HepG2 (cell line): ENCODE measurements around the gene CLEC6A. TPM values are rescaled to one million over a fixed set of nuclear protein-coding genes. Genes with fewer than 3 reads are reported as not detected.

Experiments
- ATAC-seq: fragments of 200-7000 bp; cut with Tn5 transposase; 3 replicates; pipeline ENCODE4 v1.9.1; 2020; ENCODE audit warnings: mild to moderate bottlenecking, moderate library complexity
- BruUV-seq: library from RNA; stranded (reverse); fragments of 400-500 nt; replicated peaks from 2 replicates; lab custom pipeline; 2021; lab: Mats Ljungman, UMichigan
- CTCF ChIA-PET: fragments of 300-600 bp; formaldehyde crosslinking; extraction: SDS; loops from one replicate; lab custom pipeline; 2021; ENCODE audit warnings: low total read pairs, inconsistent platforms, low intra/inter-chr PET ratio; lab: Yijun Ruan, JAX
- POLR2A ChIA-PET: fragments of 350-600 bp; sonication (Branson Sonifier 250); formaldehyde crosslinking; loops from one replicate; lab custom pipeline; 2020; ENCODE audit warnings: antibody characterized with exemption, inconsistent platforms; lab: Yijun Ruan, JAX
- DNase-seq: peaks from one replicate; pipeline ENCODE4 v3.0.0-alpha.2; 2015; ENCODE audit warnings: low spot score
- FAIRE-seq: peaks from 3 replicates; lab custom pipeline; 2011; peaks lifted over from hg19 to GRCh38; lab: Jason Lieb, UNC
- H2AFZ ChIP-seq: one replicate; pipeline ENCODE4 v1.6.1; 2011; ENCODE audit warnings: low read length, inconsistent platforms
- H3K27ac ChIP-seq: fragments of 300-600 bp; 3 replicates; pipeline ENCODE4 v1.8.0; 2011; ENCODE audit warnings: mixed run types, mild to moderate bottlenecking, mixed read lengths, low read length, inconsistent platforms; ENCODE audit not compliant: insufficient read depth; ENCODE audit errors: extremely low read length
- H3K27me3 ChIP-seq, 2 experiments: fragments of 200-600 bp in 1 of 2; 2 replicates in 1 of 2; 3 replicates in 1 of 2; pipeline versions ENCODE4 v1.6.0 to v1.8.0; 2011; ENCODE audit warnings: low read length in 2 of 2, mild to moderate bottlenecking in 2 of 2, moderate library complexity in 2 of 2, inconsistent platforms in 1 of 2; ENCODE audit not compliant: insufficient read depth in 2 of 2, control insufficient read depth in 1 of 2
- H3K36me3 ChIP-seq, 2 experiments: fragments of 200-600 bp in 1 of 2; replicated peaks in 1 of 2; 2 replicates in 1 of 2; 3 replicates in 1 of 2; pipeline versions ENCODE4 v1.5.1 to v1.8.0; 2011; ENCODE audit warnings: low read length in 2 of 2, inconsistent platforms in 1 of 2; ENCODE audit not compliant: insufficient read depth in 2 of 2, control insufficient read depth in 1 of 2
- H3K4me1 ChIP-seq: 2 replicates; pipeline ENCODE4 v1.5.1; 2012; ENCODE audit warnings: low read length, inconsistent platforms; ENCODE audit not compliant: insufficient read depth
- H3K4me2 ChIP-seq: 2 replicates; pipeline ENCODE4 v1.6.0; 2011; ENCODE audit warnings: low read depth, low read length, inconsistent platforms
- H3K4me3 ChIP-seq, 3 experiments: fragments of 200-600 bp in 1 of 3; sonication (generic), shearing (Covaris generic) in 1 of 3; replicated peaks in 1 of 3; 2 replicates each; pipeline ENCODE4 v1.5.1; 2011 to 2016; ENCODE audit warnings: low read length in 3 of 3, inconsistent platforms in 2 of 3, low read depth in 2 of 3, mild to moderate bottlenecking in 2 of 3, control low read depth in 1 of 3, mixed read lengths in 1 of 3; ENCODE audit not compliant: insufficient read depth in 1 of 3
- H3K79me2 ChIP-seq: one replicate; pipeline ENCODE4 v1.6.1; 2011; ENCODE audit warnings: low read length, inconsistent platforms; ENCODE audit not compliant: insufficient read depth
- H3K9ac ChIP-seq: 2 replicates; pipeline ENCODE4 v1.6.0; 2011; ENCODE audit warnings: mild to moderate bottlenecking, low read depth, low read length, inconsistent platforms; ENCODE audit not compliant: insufficient read depth
- H3K9me3 ChIP-seq: 2 replicates; pipeline ENCODE4 v1.5.1; 2012; ENCODE audit warnings: mild to moderate bottlenecking, low read length
- H4K20me1 ChIP-seq: 2 replicates; pipeline ENCODE4 v1.6.0; 2011; ENCODE audit warnings: inconsistent platforms, mild to moderate bottlenecking, low read length, moderate library complexity; ENCODE audit not compliant: insufficient read depth
- MAFK ChIP-seq, 2 experiments: IDR thresholded peaks in 1 of 2; conservative IDR thresholded peaks in 1 of 2; 2 replicates each; pipeline ENCODE4 v1.6.1; 2011; ENCODE audit warnings: improper control_type of control experiment in 2 of 2, low read length in 2 of 2
- NFATC3 ChIP-seq: sonication (generic); formaldehyde crosslinking; IDR thresholded peaks from 2 replicates; pipeline ENCODE4 v1.5.1; 2020; ENCODE audit warnings: mild to moderate bottlenecking, missing genetic modification reagents
- PREB ChIP-seq: sonication (generic); formaldehyde crosslinking; IDR thresholded peaks from 2 replicates; pipeline ENCODE4 v1.4.0; 2020; ENCODE audit warnings: missing genetic modification reagents
- ZBTB4 ChIP-seq: sonication (generic); formaldehyde crosslinking; IDR thresholded peaks from 2 replicates; pipeline ENCODE4 v1.4.0; 2020; ENCODE audit warnings: missing genetic modification reagents, mild to moderate bottlenecking, borderline replicate concordance
- ZBTB46 ChIP-seq: sonication (generic); formaldehyde crosslinking; IDR thresholded peaks from 2 replicates; pipeline ENCODE4 v1.4.0; 2020; ENCODE audit warnings: mild to moderate bottlenecking, missing genetic modification reagents, borderline replicate concordance
- WGBS: methylation state at CpG from one replicate; pipeline ENCODE4 v1.1.6; 2017; ENCODE audit warnings: low lambda C conversion rate; 5-methylcytosine and 5-hydroxymethylcytosine counted together
- in situ Hi-C: cut with HindIII; loops from 2 replicates; pipeline ENCODE4 v1.10.0; 2017; ENCODE audit warnings: low pct_unique_long_range_greater_than_20kb; ENCODE audit not compliant: extremely low pct_ligation_motif_present
- intact Hi-C: fragments of 100-400 bp; cut with micrococcal nuclease; formaldehyde crosslinking; loops from one replicate; pipeline ENCODE4 v1.10.0; 2022; ENCODE audit not compliant: unreplicated experiment
- polyA plus RNA-seq, 8 experiments: library from polyadenylated mRNA; depleted of rRNA in 3 of 8; stranded (reverse) in 7 of 8; unstranded in 1 of 8; fragments of >200 nt; fragmentation: Illumina TruSeq in 4 of 8; extraction: Trizol in 4 of 8; gene quantifications; 2 replicates each; pipeline versions ENCODE4 v1.2.1 to v1.2.3, GENCODE V29; 2011 to 2016; ENCODE audit warnings: low read depth in 4 of 8, missing spikeins in 1 of 8, mixed read lengths in 1 of 8; ENCODE audit not compliant: insufficient read depth in 1 of 8
- total RNA-seq, 5 experiments: library from RNA; depleted of rRNA; stranded (reverse); fragments of >200 nt; fragmentation: Illumina TruSeq; extraction: Trizol; gene quantifications; 2 replicates each; pipeline ENCODE4 v1.2.3, GENCODE V29; 2016; ENCODE audit warnings: low read depth in 1 of 5

CLEC6A gene
- total and polyA plus RNA-seq, 2 of the 13 experiments (the other 11 are each of a cell fraction or from before 2014, with no cell fraction given): not detected

DNA sequence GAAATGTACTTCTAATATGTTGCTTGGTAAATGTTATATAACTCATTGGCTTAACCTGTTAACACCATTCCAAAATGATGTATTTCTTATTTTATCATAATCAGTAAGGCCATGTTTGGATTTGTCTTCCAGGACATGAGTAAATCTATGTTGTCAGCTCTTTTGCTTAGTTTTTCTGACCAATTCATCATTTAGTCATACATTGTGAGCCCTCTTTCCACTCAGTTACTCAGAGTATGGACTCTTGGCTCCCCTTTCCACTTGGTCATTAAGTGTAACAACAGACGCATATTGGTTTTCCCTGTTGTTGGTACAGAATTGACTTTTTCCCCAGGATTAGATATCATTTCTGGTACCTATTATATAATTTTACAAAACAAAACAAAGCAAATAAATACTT, 48.6 kb downstream of the CLEC6A start:
- no peak overlapping the region for H3K4me2 ChIP-seq
- ChIA-PET CTCF (no interaction called here), POLR2A (no interaction called here)
- no peak overlapping the region for H3K9ac ChIP-seq
- WGBS: 96% methylated on average over 1 of the region's 1 CpG
- no peaks in the 10 kb centered on the region for H3K9me3 ChIP-seq
- no peak overlapping the region for H3K27ac ChIP-seq
- in situ Hi-C loops (no loop called here), intact Hi-C loops (no loop called here)
- DNase-seq: no peak
- no peaks in the 10 kb centered on the region for H3K79me2 ChIP-seq
- TF ChIP-seq NFATC3 (no peak), MAFK (conservative IDR thresholded peaks at IDR 0.05 in 1 of 2, IDR thresholded peaks at IDR 0.05 in 1 of 2; ENCODE audit: low read length in 2 of 2) (0 out of 4 replicates have a peak, but pooled peaks of 1 of the 2 experiments have one; percentile 14)
- no peak for ATAC-seq
- H3K36me3 ChIP-seq: no peaks in the 10 kb centered on the region
- no peak for FAIRE-seq
- no peak overlapping the region for H3K4me3 ChIP-seq
- H3K27me3 ChIP-seq: peaks cover 0 to 17% of the 10 kb centered on the region in 2 experiments; a peak in 3 of 5 replicates
- H3K4me1 ChIP-seq: no peaks in the 10 kb centered on the region
- H2AFZ ChIP-seq: no peak overlapping the region
- no TSS peak for BruUV-seq
- H4K20me1 ChIP-seq: no peaks in the 10 kb centered on the region

DNA sequence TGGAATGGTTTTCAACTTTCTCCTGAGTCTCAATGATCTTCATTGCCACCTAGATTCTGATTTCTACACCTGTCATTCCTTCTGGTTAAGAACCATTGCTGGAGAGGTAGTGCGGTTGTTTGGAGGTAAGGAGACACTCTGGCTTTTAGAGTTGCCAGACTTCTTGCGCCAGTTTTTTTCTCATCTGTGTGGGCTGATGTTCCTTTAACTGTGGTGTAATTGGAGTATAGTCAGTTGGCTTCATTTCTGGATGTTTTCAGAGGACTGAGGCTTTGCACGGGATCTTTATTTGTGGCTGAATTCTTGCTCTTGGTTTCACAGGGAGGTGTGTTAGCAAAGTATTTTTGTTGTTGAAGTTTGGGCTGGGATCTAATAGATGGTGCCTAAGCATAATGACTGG, 51.8 kb downstream of the CLEC6A start:
- Histone ChIP-seq H3K9me3 (no peaks in the 10 kb centered on the region), H3K4me1 (no peaks in the 10 kb centered on the region), H2AFZ (no peak overlapping the region)
- FAIRE-seq: no peak
- TF ChIP-seq ZBTB46 (CRISPR knock-in tag): no peak
- TF ChIP-seq ZBTB4 (CRISPR knock-in tag): no peak
- no peak for TF ChIP-seq PREB
- TF ChIP-seq, all 625 proteins: peak for 0
- H3K36me3 ChIP-seq: no peaks in the 10 kb centered on the region
- ATAC-seq: no peak
- CTCF ChIA-PET: no interaction called here
- peaks cover 0 to 24% of the 10 kb centered on the region in 2 experiments; a peak in 3 of 5 replicates for H3K27me3 ChIP-seq
- H3K27ac ChIP-seq: no peak overlapping the region
- POLR2A ChIA-PET: no interaction called here
- no peak overlapping the region for H3K4me3 ChIP-seq
- no peaks in the 10 kb centered on the region; the same call in 1 of the 2 replicates for H4K20me1 ChIP-seq
- no peak overlapping the region for H3K9ac ChIP-seq
- WGBS: 22% methylated on average over 3 of the region's 3 CpGs
- BruUV-seq: no TSS peak
- in situ Hi-C loops (no loop called here), intact Hi-C loops (no loop called here)
- no peak overlapping the region for H3K4me2 ChIP-seq
- no peak for DNase-seq
- no peaks in the 10 kb centered on the region for H3K79me2 ChIP-seq
